ENCODE measurements around the gene PES1. TPM values are rescaled to one million over a fixed set of nuclear protein-coding genes. Genes with fewer than 3 reads are reported as not detected.
"Not testable (repeated sequence)": the region's sequence is repeated elsewhere in the genome, so short reads cannot be mapped to it uniquely, and the experiment has no call there.

Gene PES1
- total RNA-seq, 1 donor from 2014 or later, result 68.2 TPM

- H3K4me3 Mint-ChIP-seq, result no peak overlapping the region
- H3K27me3 Mint-ChIP-seq (ENCODE audit: low read depth), result peaks cover 2% of the 10 kb centered on the region
- TF ChIP-seq CTCF (IDR thresholded peaks at IDR 0.05; ENCODE audit: unreplicated experiment), result no peak
- H3K36me3 Mint-ChIP-seq, result no peaks in the 10 kb centered on the region
- DNase-seq (ENCODE audit: low spot score in 2 of 2, unreplicated experiment in 2 of 2), result no peak
- H3K9me3 Mint-ChIP-seq, result no peaks in the 10 kb centered on the region
- H3K4me1 Mint-ChIP-seq, result peaks cover 5% of the 10 kb centered on the region
- H3K27ac Mint-ChIP-seq, result no peak overlapping the region
Observed at GRCh38 chr22:30600921-30601320, 9.2 kb upstream of the PES1 start.

- DNase-seq (ENCODE audit: low spot score in 2 of 2, unreplicated experiment in 2 of 2), result no peak
- H3K36me3 Mint-ChIP-seq, result no peaks in the 10 kb centered on the region
- H3K27ac Mint-ChIP-seq, result no peak overlapping the region
- no peak for TF ChIP-seq CTCF (IDR thresholded peaks at IDR 0.05; ENCODE audit: unreplicated experiment)
- no peak overlapping the region for H3K4me3 Mint-ChIP-seq
- peaks cover 10% of the 10 kb centered on the region for H3K27me3 Mint-ChIP-seq (ENCODE audit: low read depth)
- no peaks in the 10 kb centered on the region for H3K4me1 Mint-ChIP-seq
- H3K9me3 Mint-ChIP-seq, result no peaks in the 10 kb centered on the region
Observed at GRCh38 chr22:30598986-30599385, 7.3 kb upstream of the PES1 start.

- Mint-ChIP-seq H3K36me3 (no peaks in the 10 kb centered on the region), H3K4me3 (no peak overlapping the region), H3K27ac (no peak overlapping the region), H3K4me1 (no peaks in the 10 kb centered on the region), H3K9me3 (no peaks in the 10 kb centered on the region), H3K27me3 (ENCODE audit: low read depth) (peaks cover 22% of the 10 kb centered on the region)
- TF ChIP-seq CTCF (IDR thresholded peaks at IDR 0.05; ENCODE audit: unreplicated experiment), result no peak
- DNase-seq (ENCODE audit: low spot score in 2 of 2, unreplicated experiment in 2 of 2), result no peak
Observed at GRCh38 chr22:30596886-30597285, 5.2 kb upstream of the PES1 start.

GRCh38 chr22:30596199-30596598 lies 4.5 kb upstream of the PES1 start:
- no peak overlapping the region for H3K27ac Mint-ChIP-seq
- H3K9me3 Mint-ChIP-seq, result no peaks in the 10 kb centered on the region
- no peak overlapping the region for H3K4me3 Mint-ChIP-seq
- no peaks in the 10 kb centered on the region for H3K4me1 Mint-ChIP-seq
- no peaks in the 10 kb centered on the region for H3K36me3 Mint-ChIP-seq
- no peak for TF ChIP-seq CTCF (IDR thresholded peaks at IDR 0.05; ENCODE audit: unreplicated experiment)
- H3K27me3 Mint-ChIP-seq (ENCODE audit: low read depth), result peaks cover 22% of the 10 kb centered on the region
- DNase-seq (ENCODE audit: low spot score in 2 of 2, unreplicated experiment in 2 of 2), result no peak

GRCh38 chr22:30592360-30592713 lies 627 bp upstream of the PES1 start:
- H3K4me1 Mint-ChIP-seq, H3K4me3 Mint-ChIP-seq, H3K36me3 Mint-ChIP-seq: not testable (repeated sequence)

GRCh38 chr22:30591191-30591587 lies 521 bp downstream of the PES1 start:
- no peak for TF ChIP-seq CTCF (IDR thresholded peaks at IDR 0.05; ENCODE audit: unreplicated experiment)
- H3K27me3 Mint-ChIP-seq (ENCODE audit: low read depth), result peaks cover 22% of the 10 kb centered on the region
- peaks cover 10% of the 10 kb centered on the region for H3K36me3 Mint-ChIP-seq
- H3K27ac Mint-ChIP-seq, result no peak overlapping the region
- no peak overlapping the region for H3K4me3 Mint-ChIP-seq
- H3K9me3 Mint-ChIP-seq, result no peaks in the 10 kb centered on the region
- H3K4me1 Mint-ChIP-seq, result peaks cover 2% of the 10 kb centered on the region
- no peak for DNase-seq (ENCODE audit: low spot score in 2 of 2, unreplicated experiment in 2 of 2)

More at GRCh38 chr22:30592360-30592713, 627 bp upstream of the PES1 start:
- H3K27me3 Mint-ChIP-seq (ENCODE audit: low read depth), result peaks cover 22% of the 10 kb centered on the region
- DNase-seq (ENCODE audit: low spot score in 2 of 2, unreplicated experiment in 2 of 2); H3K9me3 Mint-ChIP-seq; H3K27ac Mint-ChIP-seq: not testable (repeated sequence)
